HEK293 (cell line): ENCODE data around the gene NT5C1B.

Experiments used
- FEZF1 ChIP-seq: fragments of 450-650 bp; formaldehyde crosslinking; IDR thresholded peaks from 2 replicates; pipeline ENCODE4 v1.5.1; 2016; ENCODE audit warnings: missing biosample characterization, missing genetic modification characterization
- MEIS1 ChIP-seq: sonication (generic); formaldehyde crosslinking; IDR thresholded peaks from 2 replicates; pipeline ENCODE4 v1.8.1; 2022; ENCODE audit warnings: missing genetic modification reagents, mild to moderate bottlenecking, borderline replicate concordance
- MZF1 ChIP-seq: fragments of 450-650 bp; formaldehyde crosslinking; IDR thresholded peaks from 2 replicates; pipeline ENCODE4 v1.5.1; 2017; ENCODE audit warnings: missing biosample characterization, missing genetic modification characterization, borderline replicate concordance
- REPIN1 ChIP-seq: fragments of 450-650 bp; formaldehyde crosslinking; IDR thresholded peaks from 2 replicates; pipeline ENCODE4 v1.5.1; 2017; ENCODE audit warnings: missing biosample characterization, missing genetic modification characterization, low read depth
- SP2 ChIP-seq: fragments of 450-650 bp; formaldehyde crosslinking; IDR thresholded peaks from 2 replicates; pipeline ENCODE4 v1.5.1; 2016; ENCODE audit warnings: missing biosample characterization, missing genetic modification characterization
- TCF7L2 ChIP-seq: IDR thresholded peaks from 2 replicates; pipeline ENCODE4 v1.6.1; 2011; ENCODE audit warnings: low read depth, mild to moderate bottlenecking, inconsistent platforms, low read length, moderate library complexity, borderline replicate concordance
- ZBTB21 ChIP-seq: fragments of 450-650 bp; formaldehyde crosslinking; IDR thresholded peaks from 2 replicates; pipeline ENCODE4 v1.5.1; 2017; ENCODE audit warnings: missing biosample characterization, missing genetic modification characterization
- ZFHX2 ChIP-seq: fragments of 450-650 bp; formaldehyde crosslinking; conservative IDR thresholded peaks from 2 replicates; pipeline ENCODE4 v1.5.1; 2016; ENCODE audit warnings: missing biosample characterization, missing genetic modification characterization
- ZFP37 ChIP-seq: fragments of 450-650 bp; formaldehyde crosslinking; IDR thresholded peaks from 2 replicates; pipeline ENCODE4 v1.5.1; 2016; ENCODE audit warnings: missing biosample characterization, missing genetic modification characterization
- ZNF16 ChIP-seq: fragments of 450-650 bp; formaldehyde crosslinking; IDR thresholded peaks from 2 replicates; pipeline ENCODE4 v1.5.1; 2016; ENCODE audit warnings: low read depth, missing biosample characterization, missing genetic modification characterization
- ZNF169 ChIP-seq: fragments of 450-650 bp; formaldehyde crosslinking; IDR thresholded peaks from 2 replicates; pipeline ENCODE4 v1.5.1; 2016; ENCODE audit warnings: missing biosample characterization, missing genetic modification characterization
- ZNF335 ChIP-seq: fragments of 450-650 bp; formaldehyde crosslinking; conservative IDR thresholded peaks from 2 replicates; pipeline ENCODE4 v1.5.1; 2016; ENCODE audit warnings: missing biosample characterization, missing genetic modification characterization
- ZNF350 ChIP-seq: fragments of 450-650 bp; formaldehyde crosslinking; IDR thresholded peaks from 2 replicates; pipeline ENCODE4 v1.5.0; 2017; ENCODE audit warnings: missing biosample characterization, mild to moderate bottlenecking, missing genetic modification characterization
- ZNF426 ChIP-seq: fragments of 450-650 bp; formaldehyde crosslinking; IDR thresholded peaks from 2 replicates; pipeline ENCODE4 v1.5.1; 2017; ENCODE audit warnings: missing biosample characterization, missing genetic modification characterization, mild to moderate bottlenecking, inconsistent platforms, moderate library complexity
- ZNF548 ChIP-seq: fragments of 450-650 bp; formaldehyde crosslinking; IDR thresholded peaks from 2 replicates; pipeline ENCODE4 v1.5.1; 2016; ENCODE audit warnings: missing biosample characterization, missing genetic modification characterization
- ZNF558 ChIP-seq: fragments of 450-650 bp; formaldehyde crosslinking; IDR thresholded peaks from 2 replicates; pipeline ENCODE4 v1.5.1; 2016; ENCODE audit warnings: missing biosample characterization, missing genetic modification characterization
- ZNF621 ChIP-seq: fragments of 450-650 bp; formaldehyde crosslinking; IDR thresholded peaks from 2 replicates; pipeline ENCODE4 v1.5.1; 2017; ENCODE audit warnings: missing biosample characterization, missing genetic modification characterization
- ZNF660 ChIP-seq: fragments of 450-650 bp; IDR thresholded peaks from 2 replicates; pipeline ENCODE4 v1.5.1; 2018; ENCODE audit warnings: missing biosample characterization, mild to moderate bottlenecking, missing genetic modification characterization
- ZNF777 ChIP-seq: fragments of 450-650 bp; formaldehyde crosslinking; IDR thresholded peaks from 2 replicates; pipeline ENCODE4 v1.5.1; 2017; ENCODE audit warnings: missing biosample characterization, missing genetic modification characterization, borderline replicate concordance
- ZNF837 ChIP-seq: fragments of 450-650 bp; formaldehyde crosslinking; IDR thresholded peaks from 2 replicates; pipeline ENCODE4 v1.5.1; 2016; ENCODE audit warnings: missing biosample characterization, missing genetic modification characterization
- TF ChIP-seq, protein P1 (sequence below): fragments of 450-650 bp; formaldehyde crosslinking; IDR thresholded peaks from 2 replicates; pipeline ENCODE4 v1.5.1; 2016; ENCODE audit warnings: missing biosample characterization, missing genetic modification characterization
- TF ChIP-seq, protein P2 (sequence below): fragments of 450-650 bp; formaldehyde crosslinking; IDR thresholded peaks from 2 replicates; pipeline ENCODE4 v1.5.1; 2016; ENCODE audit warnings: missing biosample characterization, missing genetic modification characterization
- TF ChIP-seq, protein P3 (sequence below): fragments of 450-650 bp; formaldehyde crosslinking; optimal IDR thresholded peaks from 2 replicates; pipeline ENCODE3; 2016; ENCODE audit warnings: missing biosample characterization, mild to moderate bottlenecking, missing genetic modification characterization
- TF ChIP-seq, protein P4 (sequence below): fragments of 450-650 bp; formaldehyde crosslinking; IDR thresholded peaks from 2 replicates; pipeline ENCODE4 v1.5.1; 2016; ENCODE audit warnings: missing biosample characterization, missing genetic modification characterization, low read depth
- TF ChIP-seq, protein P5 (sequence below): fragments of 450-650 bp; formaldehyde crosslinking; IDR thresholded peaks from 2 replicates; pipeline ENCODE4 v1.5.1; 2016; ENCODE audit warnings: missing biosample characterization, missing genetic modification characterization
- TF ChIP-seq, protein P6 (sequence below): fragments of 450-650 bp; IDR thresholded peaks from 2 replicates; pipeline ENCODE4 v1.5.1; 2018; ENCODE audit warnings: missing biosample characterization, mild to moderate bottlenecking, missing genetic modification characterization
- TF ChIP-seq, protein P7 (sequence below): sonication (generic); formaldehyde crosslinking; IDR thresholded peaks from 2 replicates; pipeline ENCODE4 v1.8.1; 2022; ENCODE audit warnings: mild to moderate bottlenecking, moderate library complexity, missing genetic modification reagents

Gene NT5C1B

DNA sequence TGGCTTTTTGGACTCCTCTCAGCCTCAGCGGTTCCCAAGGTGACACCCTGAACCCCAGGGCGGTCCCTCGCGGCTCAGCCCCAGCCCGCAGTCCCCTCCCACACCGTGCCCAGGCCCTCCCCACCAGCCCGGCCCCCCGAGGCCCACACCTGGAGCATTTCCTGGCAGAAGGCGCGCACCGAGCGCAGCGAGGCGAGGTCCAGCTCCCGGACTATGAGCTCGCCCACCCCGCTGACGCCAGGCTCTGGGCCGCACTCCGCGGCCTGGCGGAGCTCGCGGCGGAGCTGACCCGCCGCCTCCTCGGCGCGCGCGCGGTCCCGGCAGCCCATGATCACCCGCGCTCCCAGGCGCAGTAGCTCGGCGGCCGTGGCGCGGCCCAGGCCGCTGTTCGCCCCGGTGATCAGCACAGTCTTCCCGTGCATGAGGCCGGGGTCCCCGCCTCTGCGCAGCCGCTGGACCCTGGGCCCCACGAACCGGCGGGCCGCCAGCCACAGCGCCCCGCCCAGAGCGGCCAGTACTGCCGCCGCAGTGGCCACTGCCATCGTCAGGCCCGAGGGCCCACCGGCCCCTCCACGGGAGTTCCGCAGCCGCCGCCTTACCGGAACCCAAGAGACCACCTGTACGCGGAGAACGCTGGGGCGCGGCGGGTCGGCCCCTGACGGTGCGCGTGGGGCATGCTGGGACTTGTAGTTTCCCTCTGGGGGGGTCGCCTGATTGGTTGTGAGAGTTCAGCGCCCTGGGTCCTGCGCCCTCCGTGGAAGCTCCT is 29.2 kb downstream of the NT5C1B start, which contains the start of gene RDH14 (continued):
- TF ChIP-seq ZFP37: no peak
- TF ChIP-seq ZNF777 (tag by site-specific recombination): no peak
- no peak for TF ChIP-seq ZBTB21
- TF ChIP-seq, protein P1, sequence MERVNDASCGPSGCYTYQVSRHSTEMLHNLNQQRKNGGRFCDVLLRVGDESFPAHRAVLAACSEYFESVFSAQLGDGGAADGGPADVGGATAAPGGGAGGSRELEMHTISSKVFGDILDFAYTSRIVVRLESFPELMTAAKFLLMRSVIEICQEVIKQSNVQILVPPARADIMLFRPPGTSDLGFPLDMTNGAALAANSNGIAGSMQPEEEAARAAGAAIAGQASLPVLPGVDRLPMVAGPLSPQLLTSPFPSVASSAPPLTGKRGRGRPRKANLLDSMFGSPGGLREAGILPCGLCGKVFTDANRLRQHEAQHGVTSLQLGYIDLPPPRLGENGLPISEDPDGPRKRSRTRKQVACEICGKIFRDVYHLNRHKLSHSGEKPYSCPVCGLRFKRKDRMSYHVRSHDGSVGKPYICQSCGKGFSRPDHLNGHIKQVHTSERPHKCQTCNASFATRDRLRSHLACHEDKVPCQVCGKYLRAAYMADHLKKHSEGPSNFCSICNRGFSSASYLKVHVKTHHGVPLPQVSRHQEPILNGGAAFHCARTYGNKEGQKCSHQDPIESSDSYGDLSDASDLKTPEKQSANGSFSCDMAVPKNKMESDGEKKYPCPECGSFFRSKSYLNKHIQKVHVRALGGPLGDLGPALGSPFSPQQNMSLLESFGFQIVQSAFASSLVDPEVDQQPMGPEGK (tag by site-specific recombination): peak; percentile 73
- TF ChIP-seq, protein P2, sequence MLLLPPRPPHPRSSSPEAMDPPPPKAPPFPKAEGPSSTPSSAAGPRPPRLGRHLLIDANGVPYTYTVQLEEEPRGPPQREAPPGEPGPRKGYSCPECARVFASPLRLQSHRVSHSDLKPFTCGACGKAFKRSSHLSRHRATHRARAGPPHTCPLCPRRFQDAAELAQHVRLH (tag by site-specific recombination): peak; percentile 34; the same call in 1 of the 2 replicates
- TF ChIP-seq, protein P3, sequence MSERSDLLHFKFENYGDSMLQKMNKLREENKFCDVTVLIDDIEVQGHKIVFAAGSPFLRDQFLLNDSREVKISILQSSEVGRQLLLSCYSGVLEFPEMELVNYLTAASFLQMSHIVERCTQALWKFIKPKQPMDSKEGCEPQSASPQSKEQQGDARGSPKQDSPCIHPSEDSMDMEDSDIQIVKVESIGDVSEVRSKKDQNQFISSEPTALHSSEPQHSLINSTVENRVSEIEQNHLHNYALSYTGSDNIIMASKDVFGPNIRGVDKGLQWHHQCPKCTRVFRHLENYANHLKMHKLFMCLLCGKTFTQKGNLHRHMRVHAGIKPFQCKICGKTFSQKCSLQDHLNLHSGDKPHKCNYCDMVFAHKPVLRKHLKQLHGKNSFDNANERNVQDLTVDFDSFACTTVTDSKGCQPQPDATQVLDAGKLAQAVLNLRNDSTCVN (tag by site-specific recombination): peak; percentile 82
- TF ChIP-seq, protein P4, sequence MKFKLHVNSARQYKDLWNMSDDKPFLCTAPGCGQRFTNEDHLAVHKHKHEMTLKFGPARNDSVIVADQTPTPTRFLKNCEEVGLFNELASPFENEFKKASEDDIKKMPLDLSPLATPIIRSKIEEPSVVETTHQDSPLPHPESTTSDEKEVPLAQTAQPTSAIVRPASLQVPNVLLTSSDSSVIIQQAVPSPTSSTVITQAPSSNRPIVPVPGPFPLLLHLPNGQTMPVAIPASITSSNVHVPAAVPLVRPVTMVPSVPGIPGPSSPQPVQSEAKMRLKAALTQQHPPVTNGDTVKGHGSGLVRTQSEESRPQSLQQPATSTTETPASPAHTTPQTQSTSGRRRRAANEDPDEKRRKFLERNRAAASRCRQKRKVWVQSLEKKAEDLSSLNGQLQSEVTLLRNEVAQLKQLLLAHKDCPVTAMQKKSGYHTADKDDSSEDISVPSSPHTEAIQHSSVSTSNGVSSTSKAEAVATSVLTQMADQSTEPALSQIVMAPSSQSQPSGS (tag by site-specific recombination): no peak
- TF ChIP-seq ZNF548 (tag by site-specific recombination): no peak
- no peak for TF ChIP-seq ZNF558 (tag by site-specific recombination)
- TF ChIP-seq, protein P5, sequence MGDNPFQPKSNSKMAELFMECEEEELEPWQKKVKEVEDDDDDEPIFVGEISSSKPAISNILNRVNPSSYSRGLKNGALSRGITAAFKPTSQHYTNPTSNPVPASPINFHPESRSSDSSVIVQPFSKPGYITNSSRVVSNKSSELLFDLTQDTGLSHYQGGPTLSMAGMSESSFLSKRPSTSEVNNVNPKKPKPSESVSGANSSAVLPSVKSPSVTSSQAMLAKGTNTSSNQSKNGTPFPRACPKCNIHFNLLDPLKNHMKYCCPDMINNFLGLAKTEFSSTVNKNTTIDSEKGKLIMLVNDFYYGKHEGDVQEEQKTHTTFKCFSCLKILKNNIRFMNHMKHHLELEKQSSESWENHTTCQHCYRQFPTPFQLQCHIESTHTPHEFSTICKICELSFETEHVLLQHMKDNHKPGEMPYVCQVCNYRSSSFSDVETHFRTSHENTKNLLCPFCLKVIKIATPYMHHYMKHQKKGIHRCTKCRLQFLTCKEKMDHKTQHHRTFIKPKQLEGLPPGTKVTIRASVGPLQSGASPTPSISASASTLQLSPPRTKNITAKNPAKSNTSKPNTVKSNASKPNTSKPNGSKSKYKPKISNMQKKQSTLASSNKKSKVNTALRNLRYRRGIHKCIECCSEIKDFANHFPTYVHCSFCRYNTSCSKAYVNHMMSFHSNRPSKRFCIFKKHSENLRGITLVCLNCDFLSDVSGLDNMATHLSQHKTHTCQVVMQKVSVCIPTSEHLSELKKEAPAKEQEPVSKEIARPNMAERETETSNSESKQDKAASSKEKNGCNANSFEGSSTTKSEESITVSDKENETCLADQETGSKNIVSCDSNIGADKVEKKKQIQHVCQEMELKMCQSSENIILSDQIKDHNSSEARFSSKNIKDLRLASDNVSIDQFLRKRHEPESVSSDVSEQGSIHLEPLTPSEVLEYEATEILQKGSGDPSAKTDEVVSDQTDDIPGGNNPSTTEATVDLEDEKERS (tag by site-specific recombination): no peak
- TF ChIP-seq, protein P6, sequence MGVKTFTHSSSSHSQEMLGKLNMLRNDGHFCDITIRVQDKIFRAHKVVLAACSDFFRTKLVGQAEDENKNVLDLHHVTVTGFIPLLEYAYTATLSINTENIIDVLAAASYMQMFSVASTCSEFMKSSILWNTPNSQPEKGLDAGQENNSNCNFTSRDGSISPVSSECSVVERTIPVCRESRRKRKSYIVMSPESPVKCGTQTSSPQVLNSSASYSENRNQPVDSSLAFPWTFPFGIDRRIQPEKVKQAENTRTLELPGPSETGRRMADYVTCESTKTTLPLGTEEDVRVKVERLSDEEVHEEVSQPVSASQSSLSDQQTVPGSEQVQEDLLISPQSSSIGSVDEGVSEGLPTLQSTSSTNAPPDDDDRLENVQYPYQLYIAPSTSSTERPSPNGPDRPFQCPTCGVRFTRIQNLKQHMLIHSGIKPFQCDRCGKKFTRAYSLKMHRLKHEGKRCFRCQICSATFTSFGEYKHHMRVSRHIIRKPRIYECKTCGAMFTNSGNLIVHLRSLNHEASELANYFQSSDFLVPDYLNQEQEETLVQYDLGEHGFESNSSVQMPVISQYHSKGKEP (tag by site-specific recombination): no peak
- no peak for TF ChIP-seq ZFHX2 (tag by site-specific recombination)
- TF ChIP-seq REPIN1 (tag by site-specific recombination): no peak
- TF ChIP-seq ZNF426: no peak
- TF ChIP-seq ZNF16: no peak
- no peak for TF ChIP-seq ZNF621 (tag by site-specific recombination)
- TF ChIP-seq SP2 (tag by site-specific recombination): peak; percentile 66
- no peak for TF ChIP-seq MZF1 (tag by site-specific recombination)
- TF ChIP-seq ZNF837 (tag by site-specific recombination): no peak
- TF ChIP-seq ZNF660 (tag by site-specific recombination): peak; percentile 65; the same call in 1 of the 2 replicates
- peak; percentile 90 for TF ChIP-seq ZNF335 (tag by site-specific recombination)
- no peak for TF ChIP-seq ZNF169
- TF ChIP-seq FEZF1 (tag by site-specific recombination): no peak
- TF ChIP-seq MEIS1 (CRISPR knock-in tag): 0 out of 2 replicates have a peak, but pooled peaks have one; percentile 32
- TF ChIP-seq, protein P7, sequence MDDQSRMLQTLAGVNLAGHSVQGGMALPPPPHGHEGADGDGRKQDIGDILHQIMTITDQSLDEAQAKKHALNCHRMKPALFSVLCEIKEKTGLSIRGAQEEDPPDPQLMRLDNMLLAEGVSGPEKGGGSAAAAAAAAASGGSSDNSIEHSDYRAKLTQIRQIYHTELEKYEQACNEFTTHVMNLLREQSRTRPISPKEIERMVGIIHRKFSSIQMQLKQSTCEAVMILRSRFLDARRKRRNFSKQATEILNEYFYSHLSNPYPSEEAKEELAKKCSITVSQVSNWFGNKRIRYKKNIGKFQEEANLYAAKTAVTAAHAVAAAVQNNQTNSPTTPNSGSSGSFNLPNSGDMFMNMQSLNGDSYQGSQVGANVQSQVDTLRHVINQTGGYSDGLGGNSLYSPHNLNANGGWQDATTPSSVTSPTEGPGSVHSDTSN (CRISPR knock-in tag): peak; percentile 93
- no peak for TF ChIP-seq TCF7L2
- TF ChIP-seq ZNF350 (tag by site-specific recombination): no peak
